ENCODE measurements around the gene SPATA1. TPM values are rescaled to one million over a fixed set of nuclear protein-coding genes. Genes with fewer than 3 reads are reported as not detected.

The SPATA1 gene
- total and polyA plus RNA-seq, 9 of the 15 experiments (the other 6 are each of a cell fraction or from before 2014, with no cell fraction given) = 0.79 to 2.9 (median 1.5) TPM

DNA sequence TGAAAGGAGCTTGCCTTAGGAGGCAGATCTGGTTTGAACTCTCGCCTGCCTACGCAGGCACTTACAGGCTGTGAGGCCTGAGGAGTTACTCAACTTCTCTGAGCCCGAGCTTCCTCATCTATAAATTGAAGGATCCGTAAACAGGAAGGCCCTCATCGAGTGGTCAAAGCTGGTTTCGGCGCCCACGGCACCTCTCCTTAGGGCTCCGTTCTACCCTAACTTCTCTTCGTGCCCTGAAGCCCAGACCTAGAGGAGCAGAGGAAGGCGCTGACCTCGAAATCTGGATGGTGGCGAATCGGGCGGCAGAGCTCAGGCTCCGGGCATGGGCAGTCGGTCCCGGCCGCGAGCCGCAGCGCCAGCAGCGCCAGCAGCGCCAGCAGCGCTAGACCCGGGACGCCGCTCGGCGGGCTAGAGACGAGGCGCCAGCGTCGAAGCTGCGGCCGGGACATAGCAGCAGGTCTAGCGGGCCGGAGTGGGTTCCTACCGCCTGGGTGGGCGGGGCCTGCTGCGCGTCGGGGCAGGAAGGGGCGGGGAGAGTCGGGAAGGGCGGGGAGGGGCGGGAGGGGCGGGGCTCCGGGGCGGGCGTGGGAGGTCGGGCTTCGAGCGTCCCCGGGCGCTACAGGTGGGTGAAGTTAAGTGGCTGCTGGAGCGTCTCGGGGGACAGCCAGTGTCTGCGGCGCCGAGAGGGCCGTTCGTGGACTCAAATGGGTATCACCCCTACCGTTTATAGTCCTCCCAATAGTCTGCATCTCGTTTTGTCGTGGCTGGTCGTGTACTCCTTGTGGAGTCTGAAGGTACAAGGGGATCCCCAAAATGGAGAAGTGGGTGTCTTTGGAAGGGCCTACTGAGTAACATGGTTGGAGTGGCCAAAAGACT is 68.0 kb downstream of the SPATA1 start, which contains the start of gene CTBS (continued):
- TF ChIP-seq CREB1 (IDR thresholded peaks at IDR 0.05) (no peak; the same call in 1 of the 2 replicates), CREB1 (CRISPR knock-in tag; IDR thresholded peaks at IDR 0.05) (peak; percentile 57), L3MBTL2 (IDR thresholded peaks at IDR 0.05) (peak; percentile 80), PTRF (tag; IDR thresholded peaks at IDR 0.05) (0 out of 2 replicates have a peak, but pooled peaks have one; percentile 38), HDAC3 (IDR thresholded peaks at IDR 0.05; ENCODE audit: borderline replicate concordance, partially characterized antibody) (peak; percentile 96), PCBP1 (IDR thresholded peaks at IDR 0.05; ENCODE audit: low read depth, low read length, poor library complexity, severe bottlenecking) (no peak), CHD4 (IDR thresholded peaks at IDR 0.05; ENCODE audit: insufficient read depth, insufficient replicate concordance, low read depth, low read length, poor library complexity, severe bottlenecking) (peak; percentile 20), POLR2G (IDR thresholded peaks at IDR 0.05; ENCODE audit: low read depth, low read length) (peak; percentile 98)
- TF ChIP-seq, protein P1, sequence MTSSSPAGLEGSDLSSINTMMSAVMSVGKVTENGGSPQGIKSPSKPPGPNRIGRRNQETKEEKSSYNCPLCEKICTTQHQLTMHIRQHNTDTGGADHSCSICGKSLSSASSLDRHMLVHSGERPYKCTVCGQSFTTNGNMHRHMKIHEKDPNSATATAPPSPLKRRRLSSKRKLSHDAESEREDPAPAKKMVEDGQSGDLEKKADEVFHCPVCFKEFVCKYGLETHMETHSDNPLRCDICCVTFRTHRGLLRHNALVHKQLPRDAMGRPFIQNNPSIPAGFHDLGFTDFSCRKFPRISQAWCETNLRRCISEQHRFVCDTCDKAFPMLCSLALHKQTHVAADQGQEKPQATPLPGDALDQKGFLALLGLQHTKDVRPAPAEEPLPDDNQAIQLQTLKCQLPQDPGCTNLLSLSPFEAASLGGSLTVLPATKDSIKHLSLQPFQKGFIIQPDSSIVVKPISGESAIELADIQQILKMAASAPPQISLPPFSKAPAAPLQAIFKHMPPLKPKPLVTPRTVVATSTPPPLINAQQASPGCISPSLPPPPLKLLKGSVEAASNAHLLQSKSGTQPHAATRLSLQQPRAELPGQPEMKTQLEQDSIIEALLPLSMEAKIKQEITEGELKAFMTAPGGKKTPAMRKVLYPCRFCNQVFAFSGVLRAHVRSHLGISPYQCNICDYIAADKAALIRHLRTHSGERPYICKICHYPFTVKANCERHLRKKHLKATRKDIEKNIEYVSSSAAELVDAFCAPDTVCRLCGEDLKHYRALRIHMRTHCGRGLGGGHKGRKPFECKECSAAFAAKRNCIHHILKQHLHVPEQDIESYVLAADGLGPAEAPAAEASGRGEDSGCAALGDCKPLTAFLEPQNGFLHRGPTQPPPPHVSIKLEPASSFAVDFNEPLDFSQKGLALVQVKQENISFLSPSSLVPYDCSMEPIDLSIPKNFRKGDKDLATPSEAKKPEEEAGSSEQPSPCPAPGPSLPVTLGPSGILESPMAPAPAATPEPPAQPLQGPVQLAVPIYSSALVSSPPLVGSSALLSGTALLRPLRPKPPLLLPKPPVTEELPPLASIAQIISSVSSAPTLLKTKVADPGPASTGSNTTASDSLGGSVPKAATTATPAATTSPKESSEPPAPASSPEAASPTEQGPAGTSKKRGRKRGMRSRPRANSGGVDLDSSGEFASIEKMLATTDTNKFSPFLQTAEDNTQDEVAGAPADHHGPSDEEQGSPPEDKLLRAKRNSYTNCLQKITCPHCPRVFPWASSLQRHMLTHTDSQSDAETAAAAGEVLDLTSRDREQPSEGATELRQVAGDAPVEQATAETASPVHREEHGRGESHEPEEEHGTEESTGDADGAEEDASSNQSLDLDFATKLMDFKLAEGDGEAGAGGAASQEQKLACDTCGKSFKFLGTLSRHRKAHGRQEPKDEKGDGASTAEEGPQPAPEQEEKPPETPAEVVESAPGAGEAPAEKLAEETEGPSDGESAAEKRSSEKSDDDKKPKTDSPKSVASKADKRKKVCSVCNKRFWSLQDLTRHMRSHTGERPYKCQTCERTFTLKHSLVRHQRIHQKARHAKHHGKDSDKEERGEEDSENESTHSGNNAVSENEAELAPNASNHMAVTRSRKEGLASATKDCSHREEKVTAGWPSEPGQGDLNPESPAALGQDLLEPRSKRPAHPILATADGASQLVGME (CRISPR knock-in tag; IDR thresholded peaks at IDR 0.05) = 0 out of 2 replicates have a peak, but pooled peaks have one; percentile 64
- TF ChIP-seq, protein P2, sequence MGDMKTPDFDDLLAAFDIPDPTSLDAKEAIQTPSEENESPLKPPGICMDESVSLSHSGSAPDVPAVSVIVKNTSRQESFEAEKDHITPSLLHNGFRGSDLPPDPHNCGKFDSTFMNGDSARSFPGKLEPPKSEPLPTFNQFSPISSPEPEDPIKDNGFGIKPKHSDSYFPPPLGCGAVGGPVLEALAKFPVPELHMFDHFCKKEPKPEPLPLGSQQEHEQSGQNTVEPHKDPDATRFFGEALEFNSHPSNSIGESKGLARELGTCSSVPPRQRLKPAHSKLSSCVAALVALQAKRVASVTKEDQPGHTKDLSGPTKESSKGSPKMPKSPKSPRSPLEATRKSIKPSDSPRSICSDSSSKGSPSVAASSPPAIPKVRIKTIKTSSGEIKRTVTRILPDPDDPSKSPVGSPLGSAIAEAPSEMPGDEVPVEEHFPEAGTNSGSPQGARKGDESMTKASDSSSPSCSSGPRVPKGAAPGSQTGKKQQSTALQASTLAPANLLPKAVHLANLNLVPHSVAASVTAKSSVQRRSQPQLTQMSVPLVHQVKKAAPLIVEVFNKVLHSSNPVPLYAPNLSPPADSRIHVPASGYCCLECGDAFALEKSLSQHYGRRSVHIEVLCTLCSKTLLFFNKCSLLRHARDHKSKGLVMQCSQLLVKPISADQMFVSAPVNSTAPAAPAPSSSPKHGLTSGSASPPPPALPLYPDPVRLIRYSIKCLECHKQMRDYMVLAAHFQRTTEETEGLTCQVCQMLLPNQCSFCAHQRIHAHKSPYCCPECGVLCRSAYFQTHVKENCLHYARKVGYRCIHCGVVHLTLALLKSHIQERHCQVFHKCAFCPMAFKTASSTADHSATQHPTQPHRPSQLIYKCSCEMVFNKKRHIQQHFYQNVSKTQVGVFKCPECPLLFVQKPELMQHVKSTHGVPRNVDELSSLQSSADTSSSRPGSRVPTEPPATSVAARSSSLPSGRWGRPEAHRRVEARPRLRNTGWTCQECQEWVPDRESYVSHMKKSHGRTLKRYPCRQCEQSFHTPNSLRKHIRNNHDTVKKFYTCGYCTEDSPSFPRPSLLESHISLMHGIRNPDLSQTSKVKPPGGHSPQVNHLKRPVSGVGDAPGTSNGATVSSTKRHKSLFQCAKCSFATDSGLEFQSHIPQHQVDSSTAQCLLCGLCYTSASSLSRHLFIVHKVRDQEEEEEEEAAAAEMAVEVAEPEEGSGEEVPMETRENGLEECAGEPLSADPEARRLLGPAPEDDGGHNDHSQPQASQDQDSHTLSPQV (IDR thresholded peaks at IDR 0.05) = peak; percentile 34
- TF ChIP-seq, protein P3, sequence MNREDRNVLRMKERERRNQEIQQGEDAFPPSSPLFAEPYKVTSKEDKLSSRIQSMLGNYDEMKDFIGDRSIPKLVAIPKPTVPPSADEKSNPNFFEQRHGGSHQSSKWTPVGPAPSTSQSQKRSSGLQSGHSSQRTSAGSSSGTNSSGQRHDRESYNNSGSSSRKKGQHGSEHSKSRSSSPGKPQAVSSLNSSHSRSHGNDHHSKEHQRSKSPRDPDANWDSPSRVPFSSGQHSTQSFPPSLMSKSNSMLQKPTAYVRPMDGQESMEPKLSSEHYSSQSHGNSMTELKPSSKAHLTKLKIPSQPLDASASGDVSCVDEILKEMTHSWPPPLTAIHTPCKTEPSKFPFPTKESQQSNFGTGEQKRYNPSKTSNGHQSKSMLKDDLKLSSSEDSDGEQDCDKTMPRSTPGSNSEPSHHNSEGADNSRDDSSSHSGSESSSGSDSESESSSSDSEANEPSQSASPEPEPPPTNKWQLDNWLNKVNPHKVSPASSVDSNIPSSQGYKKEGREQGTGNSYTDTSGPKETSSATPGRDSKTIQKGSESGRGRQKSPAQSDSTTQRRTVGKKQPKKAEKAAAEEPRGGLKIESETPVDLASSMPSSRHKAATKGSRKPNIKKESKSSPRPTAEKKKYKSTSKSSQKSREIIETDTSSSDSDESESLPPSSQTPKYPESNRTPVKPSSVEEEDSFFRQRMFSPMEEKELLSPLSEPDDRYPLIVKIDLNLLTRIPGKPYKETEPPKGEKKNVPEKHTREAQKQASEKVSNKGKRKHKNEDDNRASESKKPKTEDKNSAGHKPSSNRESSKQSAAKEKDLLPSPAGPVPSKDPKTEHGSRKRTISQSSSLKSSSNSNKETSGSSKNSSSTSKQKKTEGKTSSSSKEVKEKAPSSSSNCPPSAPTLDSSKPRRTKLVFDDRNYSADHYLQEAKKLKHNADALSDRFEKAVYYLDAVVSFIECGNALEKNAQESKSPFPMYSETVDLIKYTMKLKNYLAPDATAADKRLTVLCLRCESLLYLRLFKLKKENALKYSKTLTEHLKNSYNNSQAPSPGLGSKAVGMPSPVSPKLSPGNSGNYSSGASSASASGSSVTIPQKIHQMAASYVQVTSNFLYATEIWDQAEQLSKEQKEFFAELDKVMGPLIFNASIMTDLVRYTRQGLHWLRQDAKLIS (CRISPR knock-in tag; IDR thresholded peaks at IDR 0.05) = peak; percentile 78; the same call in 1 of the 2 replicates
